ENCODE data around the gene ANGPTL8.

The ANGPTL8 gene

DNA sequence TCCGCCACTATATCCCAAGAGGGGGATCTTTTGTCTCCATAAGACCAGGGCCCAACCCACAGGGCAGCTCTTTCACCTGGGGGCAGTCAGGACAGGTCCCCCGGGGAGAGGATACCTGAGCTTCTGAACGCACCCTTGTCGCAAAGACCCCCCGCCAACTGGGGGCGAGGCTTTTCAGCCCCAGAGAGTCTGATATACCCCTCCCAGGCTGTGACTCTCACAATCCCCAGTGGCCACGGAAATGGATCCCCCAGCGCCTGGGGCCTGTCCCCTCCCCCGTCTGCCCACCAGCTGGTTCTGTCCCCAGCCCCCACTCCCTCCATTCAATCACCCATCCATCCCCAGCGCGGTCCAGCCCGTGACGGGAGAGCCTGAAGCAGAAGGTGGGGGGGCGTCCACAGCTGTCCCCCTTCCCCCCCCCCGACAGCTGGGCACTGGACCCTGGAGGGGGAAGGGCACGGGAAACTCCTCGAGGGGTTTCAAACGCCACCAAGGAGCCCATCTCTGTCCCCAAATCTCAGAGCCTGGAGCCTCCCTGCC lies 22.1 kb downstream of the ANGPTL8 start:
- no peak for DNase-seq (ENCODE audit: low spot score)

DNA sequence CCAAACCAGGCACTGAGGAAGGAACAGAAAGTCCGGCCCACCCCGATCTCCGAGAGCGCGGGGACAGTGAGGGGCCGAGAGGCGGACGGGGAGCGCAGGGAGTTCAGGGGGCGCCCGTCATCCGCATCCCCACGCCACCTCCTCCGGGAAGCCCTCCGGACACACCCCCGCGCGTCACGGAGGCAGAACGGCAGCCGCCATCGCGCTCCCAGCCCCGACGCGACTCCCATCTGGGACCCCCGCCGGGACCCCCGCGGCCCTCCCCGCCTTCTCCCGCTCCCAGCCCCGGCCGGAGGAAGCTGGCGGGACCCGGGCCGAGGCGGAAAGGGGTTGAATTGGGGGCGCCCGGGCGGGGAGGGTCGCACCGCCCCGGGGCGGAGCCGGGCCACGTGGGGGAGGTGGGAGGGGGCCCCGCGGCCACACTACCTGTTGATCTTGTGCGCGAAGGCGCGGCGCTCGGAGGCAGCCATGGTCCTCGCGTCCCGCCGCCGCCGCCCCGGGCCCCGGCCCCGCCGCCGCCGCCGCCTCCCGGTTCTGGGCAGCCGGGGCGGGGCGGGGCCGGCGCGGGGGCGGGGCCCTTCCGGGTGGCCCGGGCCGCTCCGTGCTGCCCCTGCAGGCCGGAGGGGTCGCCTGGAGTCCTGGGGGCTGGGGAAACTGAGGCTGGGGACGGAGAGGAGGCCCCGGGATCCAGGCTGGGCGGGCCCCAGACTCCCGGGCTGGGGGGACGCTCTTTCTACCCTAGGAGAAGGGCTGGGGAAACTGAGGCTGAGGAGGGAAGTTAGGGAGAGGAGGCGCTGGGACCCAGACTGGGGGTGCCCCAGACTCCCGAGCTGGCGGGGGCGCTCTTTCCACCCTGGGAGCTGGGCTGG lies 22.8 kb downstream of the ANGPTL8 start, which contains the start of gene DOCK6:
TSS of gene DOCK6 (minus strand) at position 554 of the 869 bp plus-strand sequence. CDS start at position 470, 84 bp downstream.
- no peak for DNase-seq (ENCODE audit: low spot score)

DNA sequence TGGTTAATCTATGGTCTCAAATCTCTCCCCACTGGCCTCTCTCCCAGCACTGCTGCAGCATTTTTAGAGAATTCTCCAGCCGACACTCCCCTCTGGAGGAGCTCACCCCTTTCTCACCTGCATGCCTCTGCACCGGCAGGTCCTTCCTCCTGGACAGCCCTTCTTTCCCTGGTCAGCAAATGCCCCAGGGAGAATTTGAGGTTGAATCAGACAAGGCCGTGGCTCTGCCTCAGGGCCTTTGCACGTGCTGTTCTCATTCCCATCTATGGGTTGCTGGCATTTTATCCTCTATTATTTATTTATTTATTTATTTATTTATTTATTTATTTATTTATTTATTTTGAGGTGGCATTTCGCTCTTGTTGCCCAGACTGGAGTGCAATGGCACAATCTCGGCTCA lies 24.3 kb downstream of the ANGPTL8 start:
- no peak for DNase-seq (ENCODE audit: low spot score)

DNA sequence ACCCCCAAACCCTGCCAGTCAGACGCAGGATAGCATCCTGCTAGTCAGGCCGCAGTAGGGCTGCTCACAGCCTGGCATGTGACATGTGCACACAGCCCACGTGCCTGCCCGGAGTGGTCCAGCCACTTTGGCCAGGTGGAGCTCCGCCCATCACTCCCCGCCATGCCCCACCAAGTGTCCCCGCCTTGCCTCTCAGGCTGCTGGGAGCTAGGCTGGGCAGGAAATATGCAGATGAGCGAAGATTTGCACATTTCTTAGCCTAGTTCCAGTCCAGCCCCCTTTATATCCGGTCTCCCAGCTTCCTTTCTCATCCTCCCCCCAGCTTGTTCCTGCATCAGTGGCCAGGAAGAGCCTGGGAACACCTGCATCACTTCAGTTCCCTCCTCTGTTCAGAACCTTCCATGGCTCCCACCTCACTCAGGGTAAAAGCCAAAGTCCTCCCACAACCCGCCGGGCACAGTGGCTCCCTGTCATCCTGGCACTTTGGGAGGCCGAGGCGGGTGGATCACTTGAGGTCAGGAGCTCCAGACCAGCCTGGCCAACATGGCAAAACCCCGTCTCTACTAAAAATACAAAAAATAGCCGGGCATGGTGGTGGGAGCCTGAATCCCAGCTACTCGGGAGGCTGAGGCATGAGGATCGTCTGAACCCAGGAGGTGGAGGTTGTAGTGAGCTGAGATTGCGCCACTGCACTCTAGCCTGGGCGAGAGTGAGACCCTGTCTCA lies 25.2 kb downstream of the ANGPTL8 start:
- no peak for DNase-seq (ENCODE audit: low spot score)

DNA sequence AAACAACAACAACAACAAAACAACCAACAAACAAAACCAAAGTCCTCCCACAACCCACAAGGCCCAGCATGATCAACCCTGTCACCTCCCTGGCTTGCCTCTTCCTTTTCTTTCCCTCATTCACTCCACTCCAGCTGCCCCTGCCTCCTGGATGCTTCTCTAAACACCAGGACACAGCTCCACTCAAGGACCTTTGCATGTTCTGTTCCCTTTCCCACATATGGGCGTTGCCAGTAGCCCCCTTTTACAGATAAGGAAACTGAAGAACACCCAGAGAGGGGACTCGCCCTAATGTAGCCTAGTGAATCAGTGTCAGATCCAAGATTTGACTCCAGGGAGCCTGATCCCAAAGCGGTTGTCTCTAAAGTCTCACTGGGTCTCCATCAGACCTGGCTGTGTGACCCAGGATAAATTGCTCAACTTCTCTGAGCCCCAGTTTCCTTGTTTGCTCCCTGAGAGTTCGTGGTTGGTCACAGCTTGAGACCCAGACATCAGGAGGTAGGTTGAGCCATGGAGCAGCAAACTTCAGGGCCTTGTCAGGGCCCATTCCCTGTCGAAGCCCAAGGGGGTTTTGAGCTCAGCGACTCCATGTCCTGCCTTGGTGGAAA lies 25.9 kb downstream of the ANGPTL8 start:
- no peak for DNase-seq (ENCODE audit: low spot score)

DNA sequence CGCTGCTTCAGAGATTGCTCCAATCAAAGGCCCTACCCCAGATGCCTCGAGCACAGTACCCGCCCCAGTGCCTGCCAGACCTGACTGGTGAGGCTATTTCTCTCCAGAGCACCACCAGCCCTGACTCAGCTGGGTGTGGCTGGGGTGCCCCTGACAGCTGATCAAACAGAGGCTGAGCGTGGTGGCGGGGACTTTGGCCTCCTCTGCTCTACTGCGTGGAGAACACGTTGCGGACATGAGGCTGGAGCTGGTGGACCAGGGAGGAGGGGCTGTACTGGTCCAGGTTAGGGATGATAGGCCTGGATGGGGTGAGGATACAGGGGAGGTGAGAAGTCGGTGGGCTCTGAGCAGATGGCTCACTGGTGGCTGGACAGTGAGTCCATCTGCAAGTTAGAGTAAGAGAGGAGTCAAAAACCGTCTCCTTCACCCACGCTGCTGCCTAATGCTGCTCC lies 26.4 kb downstream of the ANGPTL8 start:
- no peak for DNase-seq (ENCODE audit: low spot score)

DNA sequence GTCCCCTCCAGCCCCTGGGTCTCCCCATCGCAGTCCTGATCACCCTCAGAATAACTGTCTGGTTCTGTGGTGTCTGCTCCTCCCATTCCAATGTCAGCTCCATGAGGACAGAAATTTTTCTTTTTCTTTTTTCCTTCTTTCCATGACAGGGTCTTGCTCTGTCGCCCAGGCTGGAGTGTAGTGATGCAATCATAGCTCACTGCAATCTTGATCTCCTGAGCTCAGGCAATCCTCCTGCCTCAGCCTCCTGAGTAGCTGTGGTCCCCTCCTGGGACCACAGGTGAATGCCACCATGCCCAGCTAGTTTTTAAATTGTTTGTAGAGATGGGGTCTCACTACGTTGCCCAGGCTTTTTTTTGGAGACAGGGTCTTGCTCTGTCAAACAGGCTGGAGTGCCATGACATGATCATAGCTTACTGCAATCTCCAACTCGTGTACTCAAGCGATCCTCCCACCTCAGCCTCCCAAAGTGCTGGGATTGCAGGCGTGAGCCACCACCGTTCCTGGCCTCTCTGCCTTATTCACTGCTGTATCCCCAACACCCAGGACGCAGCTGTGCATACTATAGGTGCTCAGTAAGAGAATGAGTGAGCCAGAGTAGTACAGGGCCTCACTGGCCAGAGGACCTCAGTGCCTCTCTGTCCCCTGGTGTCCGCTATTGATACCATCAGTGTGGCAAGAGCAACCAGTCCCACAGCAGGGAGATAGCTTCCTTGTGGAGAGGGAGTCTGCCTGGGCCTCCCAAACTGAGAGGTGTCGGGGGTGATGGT lies 28.1 kb downstream of the ANGPTL8 start:
- no peak for DNase-seq (ENCODE audit: low spot score)

DNA sequence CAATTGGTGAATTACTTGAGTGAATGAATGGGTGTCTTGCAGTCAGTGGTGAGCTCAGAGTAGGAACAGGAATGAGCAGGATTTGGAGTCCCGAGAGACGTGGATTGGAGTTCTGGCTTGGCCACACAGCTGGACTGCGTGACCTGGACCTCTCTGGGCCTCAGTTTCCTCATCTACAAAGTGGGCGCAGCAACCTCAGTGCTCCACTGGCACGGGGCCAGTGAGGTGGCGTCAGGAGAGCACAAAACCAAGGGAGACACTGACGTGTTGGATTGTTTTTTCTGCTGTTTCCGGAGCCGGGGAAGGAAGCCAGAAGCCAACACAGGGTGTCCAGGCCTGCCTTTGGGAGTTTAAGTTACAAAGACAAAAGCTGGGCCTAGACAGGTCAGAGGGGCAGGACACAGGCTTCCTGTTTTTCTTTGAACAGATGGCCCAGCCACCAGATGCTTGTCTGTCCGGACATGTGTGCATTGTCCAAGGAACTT lies 29.4 kb downstream of the ANGPTL8 start:
- DNase-seq (ENCODE audit: low spot score), result peak; percentile 15

DNA sequence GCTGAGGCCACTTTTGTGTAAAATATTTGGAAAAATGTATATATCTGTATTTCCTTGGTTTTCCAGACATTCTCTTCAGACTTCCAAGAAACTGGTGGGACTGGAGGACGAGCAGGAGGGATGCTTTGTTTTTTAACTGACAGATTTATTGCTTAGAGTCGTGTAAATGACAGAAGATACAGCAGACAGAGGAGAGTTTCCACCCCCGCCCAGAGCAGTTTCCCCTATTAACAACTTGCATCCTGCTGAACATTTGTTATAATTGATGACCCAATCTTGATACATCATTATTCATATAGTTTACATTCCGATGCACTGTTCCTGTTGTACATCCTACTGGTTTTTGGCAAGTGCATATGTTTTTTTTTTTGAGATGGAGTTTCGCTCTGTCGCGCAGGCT lies 30.0 kb downstream of the ANGPTL8 start:
- DNase-seq (ENCODE audit: low spot score), result no peak

DNA sequence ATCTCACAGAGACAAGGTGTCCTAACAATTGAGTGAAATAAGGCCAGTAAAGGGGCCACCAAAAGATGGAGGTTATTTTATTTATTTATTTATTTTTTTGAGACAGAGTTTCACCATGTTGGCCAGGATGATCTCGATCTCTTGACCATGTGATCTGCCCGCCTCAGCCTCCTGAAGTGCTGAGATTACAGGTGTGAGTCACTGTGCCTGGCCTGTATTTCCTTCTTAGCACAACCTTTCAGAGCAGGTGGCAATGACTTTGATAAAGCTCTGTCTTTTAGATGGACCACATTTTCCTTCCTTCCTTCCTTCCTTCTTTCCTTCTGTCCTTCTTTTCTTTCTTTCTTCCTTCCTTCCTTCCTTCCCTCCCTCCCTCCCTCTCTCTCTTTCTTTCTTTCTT lies 33.9 kb downstream of the ANGPTL8 start:
- no peak for DNase-seq (ENCODE audit: low spot score)

DNA sequence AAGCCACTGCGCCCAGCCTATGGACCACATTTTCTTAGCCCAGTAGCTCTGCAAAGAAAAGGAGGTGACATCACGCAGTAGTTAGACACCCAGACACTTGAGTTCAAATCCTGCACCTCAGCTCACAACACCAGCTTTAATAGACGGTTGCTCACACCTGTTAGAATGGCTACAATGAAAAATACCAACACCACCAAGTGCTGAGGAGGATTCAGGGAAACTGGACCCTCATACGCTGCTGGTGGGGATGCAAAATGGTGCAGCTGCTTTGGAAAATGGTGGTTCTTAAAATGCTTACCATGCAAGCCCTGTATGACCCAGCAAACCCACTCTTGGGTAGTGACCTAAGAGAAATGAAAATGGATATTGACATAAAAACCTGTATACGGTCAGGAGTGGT lies 34.6 kb downstream of the ANGPTL8 start:
- DNase-seq (ENCODE audit: low spot score), result no peak

DNA sequence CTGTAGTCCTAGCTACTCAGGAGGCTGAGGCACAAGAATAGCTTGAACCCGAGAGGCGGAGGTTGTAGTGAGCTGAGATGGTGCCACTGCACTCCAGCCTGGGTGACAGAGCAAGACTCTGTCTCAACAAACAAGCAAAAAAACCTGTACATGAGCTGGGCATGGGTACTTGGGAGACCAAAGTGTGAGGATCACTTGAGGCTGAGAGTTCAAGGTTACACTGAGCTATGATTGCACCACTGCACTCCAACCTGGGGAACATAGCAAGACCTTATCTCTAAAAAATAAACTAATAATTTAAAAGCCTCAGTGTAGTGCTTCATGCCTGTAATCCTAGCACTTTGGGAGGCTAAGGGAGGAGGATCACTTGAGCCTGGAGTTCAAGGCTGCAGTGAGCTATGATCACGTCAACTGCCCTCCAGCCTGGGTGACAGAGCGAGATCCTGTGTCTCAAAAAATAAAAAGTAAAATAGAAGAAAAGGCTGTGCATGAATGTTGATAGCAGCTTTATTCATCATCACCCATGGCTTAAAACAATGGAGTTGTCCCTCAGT lies 35.2 kb downstream of the ANGPTL8 start:
- no peak for DNase-seq (ENCODE audit: low spot score)

DNA sequence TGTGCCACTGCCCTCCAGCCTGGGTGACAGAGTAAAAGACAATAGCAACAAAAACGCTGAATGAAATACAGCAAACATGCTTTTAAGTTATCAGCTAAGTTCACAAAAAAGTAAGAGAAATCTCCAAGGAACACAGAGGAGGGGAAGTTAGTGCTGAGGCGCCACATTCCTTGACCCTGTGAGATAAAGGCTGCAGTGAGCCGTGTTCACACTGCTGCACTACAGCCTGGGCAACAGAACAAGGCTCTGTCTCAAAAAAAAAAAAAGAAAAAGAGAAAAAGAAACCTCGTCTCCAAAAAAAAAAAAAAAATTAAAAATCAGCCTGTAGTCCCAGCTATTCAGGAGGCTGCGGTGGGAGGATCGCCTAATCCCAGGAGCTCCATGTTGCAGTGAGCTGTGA lies 39.3 kb downstream of the ANGPTL8 start:
- DNase-seq (ENCODE audit: low spot score), result no peak

DNA sequence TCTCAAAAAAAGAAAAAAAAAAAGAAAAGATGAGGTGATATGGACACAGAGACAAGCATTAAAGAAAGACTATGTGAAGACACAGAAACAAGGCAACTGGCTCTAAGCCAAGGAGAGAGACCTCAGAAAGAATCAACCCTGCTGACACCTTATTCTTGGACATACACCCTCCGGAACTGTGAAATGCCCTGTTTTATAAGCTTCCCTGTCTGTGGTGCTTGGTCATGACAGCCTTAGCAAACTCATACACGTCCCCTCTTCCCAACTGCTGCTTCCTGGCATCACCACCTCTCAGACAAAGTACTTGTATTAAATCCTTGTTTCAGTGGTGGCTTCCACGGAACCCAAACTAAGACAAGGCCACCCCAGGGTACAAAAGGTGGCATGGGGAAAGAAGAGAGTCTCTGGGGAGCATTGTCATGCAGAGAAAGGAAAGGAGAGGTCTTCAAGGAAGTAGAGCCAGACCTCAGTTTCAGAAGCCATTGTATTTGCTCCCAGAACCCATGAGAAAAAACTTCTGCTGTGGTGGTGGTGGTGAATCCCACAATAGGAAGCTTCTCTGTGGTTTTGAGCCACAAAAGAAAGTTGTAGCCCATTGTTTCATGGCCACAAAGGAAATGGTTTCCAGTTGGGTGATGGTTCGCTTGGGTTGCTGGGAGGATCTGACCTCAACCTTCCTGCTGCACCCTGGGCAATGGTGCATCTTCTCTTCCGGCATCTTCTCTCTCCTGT lies 40.3 kb downstream of the ANGPTL8 start:
- no peak for DNase-seq (ENCODE audit: low spot score)

DNA sequence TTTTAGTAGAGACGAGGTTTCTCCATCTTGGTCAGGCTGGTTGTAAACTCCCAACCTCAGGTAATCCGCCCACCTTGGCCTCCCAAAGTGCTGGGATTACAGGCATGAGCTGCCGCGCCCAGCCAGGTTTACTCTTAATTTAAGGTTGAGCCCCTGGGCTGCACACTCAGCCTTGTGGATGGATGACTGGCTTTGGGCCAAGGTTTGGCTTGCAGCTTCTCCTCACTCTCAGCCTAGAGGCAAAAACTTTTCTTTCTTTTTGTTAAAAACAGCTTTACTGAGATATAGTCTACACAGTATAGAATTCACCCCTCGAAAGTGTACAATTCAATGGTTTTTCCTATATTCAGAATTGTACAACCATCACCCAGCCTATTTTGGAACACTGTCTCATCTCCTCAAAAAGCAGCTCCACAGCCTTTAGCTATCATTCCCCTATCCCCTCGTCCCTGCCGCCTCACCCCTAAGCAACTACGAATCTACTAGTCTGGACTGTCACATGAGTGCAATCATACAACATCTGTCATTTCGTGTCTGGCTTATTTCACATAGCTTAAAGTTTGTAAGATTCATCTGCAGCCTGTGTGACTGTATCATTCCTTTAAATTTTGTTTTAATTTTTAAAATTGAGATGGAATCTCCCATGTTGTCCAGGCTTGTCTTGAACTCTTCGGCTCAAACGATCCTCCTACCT lies 42.1 kb downstream of the ANGPTL8 start:
- no peak for DNase-seq (ENCODE audit: low spot score)

DNA sequence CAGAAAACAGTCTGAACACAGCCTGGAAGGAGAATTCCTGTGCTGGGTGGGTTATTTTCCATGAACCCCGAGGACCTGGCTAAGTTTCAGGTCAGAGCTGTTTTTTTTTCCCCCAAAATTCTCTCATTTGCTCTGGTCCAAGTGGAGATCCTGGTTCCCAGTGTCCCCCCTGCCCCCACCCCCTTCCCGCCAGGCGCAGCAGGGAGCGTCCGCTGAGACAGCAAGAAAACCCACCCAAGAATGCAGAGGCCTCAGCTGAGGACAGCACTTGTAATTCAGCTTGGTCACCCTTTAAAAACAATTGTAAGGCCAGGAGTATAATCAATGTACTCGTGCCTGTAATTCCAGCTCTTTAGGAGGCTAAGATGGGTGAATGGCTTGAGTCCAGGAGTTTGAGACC lies 45.1 kb downstream of the ANGPTL8 start:
- DNase-seq (ENCODE audit: low spot score), result no peak

DNA sequence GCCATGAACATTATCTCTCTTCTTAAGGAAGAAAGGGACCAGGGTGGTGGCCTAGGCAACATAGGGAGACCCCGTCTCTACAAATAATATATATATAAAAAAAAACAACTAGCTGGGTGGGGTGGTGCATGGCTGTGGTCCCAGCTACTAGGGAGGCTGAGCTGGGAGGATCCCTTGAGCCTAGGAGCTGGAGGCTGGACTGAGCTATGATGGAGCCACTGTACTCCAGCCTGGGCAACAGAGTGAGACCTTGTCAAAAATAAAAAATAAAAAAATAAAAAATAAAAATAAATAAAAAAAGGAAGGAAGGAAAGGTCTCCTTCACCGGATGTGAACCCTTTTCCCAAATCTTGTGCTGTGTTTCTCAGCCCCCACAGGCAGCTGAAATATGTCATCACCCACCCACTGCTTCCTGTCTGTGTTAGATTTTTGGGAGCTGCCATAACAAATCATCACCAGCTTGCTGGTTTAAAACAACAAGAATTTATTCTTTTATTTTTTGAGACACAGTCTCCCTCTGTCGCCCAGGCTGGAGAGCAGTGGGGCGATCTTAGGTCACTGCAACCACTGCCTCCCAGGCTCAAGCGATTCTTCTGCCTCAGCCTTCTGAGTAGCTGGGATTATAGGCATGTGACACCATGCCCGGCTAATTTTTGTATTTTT lies 47.0 kb downstream of the ANGPTL8 start:
- DNase-seq (ENCODE audit: low spot score), result no peak

DNA sequence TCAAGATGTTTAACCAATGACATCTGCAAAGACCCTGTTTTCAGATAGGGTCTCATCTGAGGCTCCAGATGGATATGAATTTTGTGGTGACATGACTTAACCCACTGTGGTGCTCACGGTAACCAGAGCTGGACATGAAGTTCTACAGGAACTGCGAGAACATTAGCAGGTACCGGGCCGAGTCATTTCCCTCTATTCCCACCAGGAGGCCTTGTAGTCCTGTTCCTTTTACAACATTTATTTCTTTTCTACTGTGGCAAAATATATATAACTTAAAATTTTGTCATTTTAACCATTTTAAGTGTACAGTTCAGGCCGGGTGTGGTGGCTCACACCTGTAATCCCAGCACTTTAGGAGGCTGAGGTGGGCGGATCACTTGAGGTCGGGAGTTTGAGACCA lies 48.9 kb downstream of the ANGPTL8 start:
- DNase-seq (ENCODE audit: low spot score), result no peak

DNA sequence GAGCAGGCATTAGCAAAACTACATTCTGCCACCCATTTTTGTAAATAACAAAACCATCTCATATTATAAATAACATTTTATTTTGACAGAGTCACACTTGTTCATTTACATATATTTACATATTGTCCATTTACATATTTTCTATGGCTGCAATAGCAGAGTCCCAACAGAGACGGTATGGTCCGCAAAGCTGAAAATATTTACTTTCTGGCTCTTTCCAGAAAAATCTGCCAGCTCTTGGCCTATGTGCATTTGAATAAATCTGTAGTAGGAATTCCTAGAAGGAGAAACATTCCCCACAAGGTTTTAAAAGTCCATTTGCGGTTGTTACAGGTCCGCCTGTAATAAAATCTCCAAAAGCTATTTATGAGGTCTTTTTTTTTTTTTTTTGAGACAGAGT lies 50.8 kb downstream of the ANGPTL8 start:
- no peak for DNase-seq (ENCODE audit: low spot score)
